Body of pancreas (tissue), 4 donors: ENCODE data around the gene IQGAP2.

Experiments
- CTCF ChIP-seq, 7 experiments: fragments of 450-650 bp in 4 of 7; fragments of 200-600 bp in 3 of 7; sonication (generic) in 3 of 7; IDR thresholded peaks; one replicate each; pipeline ENCODE4 v1.5.1; 2016 to 2019; ENCODE audit warnings: antibody characterized with exemption in 7 of 7
- POLR2A ChIP-seq, 3 donors: fragments of 450-650 bp; IDR thresholded peaks; one replicate each; pipeline ENCODE4 v1.6.1; 2016; ENCODE audit warnings: antibody characterized with exemption in 3 of 3, mild to moderate bottlenecking in 2 of 3

GRCh38 chr5:76691467-76692273, 288.6 kb downstream of the IQGAP2 start:
- no peak for TF ChIP-seq CTCF (IDR thresholded peaks at IDR 0.05)
- TF ChIP-seq POLR2A (IDR thresholded peaks at IDR 0.05): no peak
